ENCODE data around the gene CHMP4B. TPM values are rescaled to one million over a fixed set of nuclear protein-coding genes. Genes with fewer than 3 reads are reported as not detected.

CHMP4B gene
- total RNA-seq, 1 donor from 2014 or later = 24.6 TPM

GRCh38 chr20:33838035-33838864 is 27.1 kb downstream of the CHMP4B start:
- DNase-seq (ENCODE audit: low spot score) = no peak

GRCh38 chr20:33839591-33839990 is 28.4 kb downstream of the CHMP4B start:
- DNase-seq (ENCODE audit: low spot score) = no peak

GRCh38 chr20:33840160-33840559 is 29.0 kb downstream of the CHMP4B start:
- DNase-seq (ENCODE audit: low spot score) = no peak

GRCh38 chr20:33840759-33841435 is 29.7 kb downstream of the CHMP4B start:
- no peak for DNase-seq (ENCODE audit: low spot score)

GRCh38 chr20:33841436-33841799 is 30.3 kb downstream of the CHMP4B start:
- DNase-seq (ENCODE audit: low spot score) = no peak

- DNase-seq (ENCODE audit: low spot score) = no peak
Measured at GRCh38 chr20:33842346-33842745, 31.2 kb downstream of the CHMP4B start.

- DNase-seq (ENCODE audit: low spot score) = no peak
Measured at GRCh38 chr20:33843050-33843449, 31.9 kb downstream of the CHMP4B start.

- no peak for DNase-seq (ENCODE audit: low spot score)
Measured at GRCh38 chr20:33843854-33844253, 32.7 kb downstream of the CHMP4B start.

GRCh38 chr20:33846291-33846935 is 35.3 kb downstream of the CHMP4B start:
- peak; percentile 55 for DNase-seq (ENCODE audit: low spot score)

GRCh38 chr20:33847006-33847405 is 35.9 kb downstream of the CHMP4B start:
- no peak for DNase-seq (ENCODE audit: low spot score)

GRCh38 chr20:33848391-33848790 is 37.2 kb downstream of the CHMP4B start:
- DNase-seq (ENCODE audit: low spot score) = no peak

GRCh38 chr20:33850159-33850558 is 39.0 kb downstream of the CHMP4B start:
- DNase-seq (ENCODE audit: low spot score) = no peak

- DNase-seq (ENCODE audit: low spot score) = no peak
Measured at GRCh38 chr20:33851842-33852466, 40.8 kb downstream of the CHMP4B start.

- no peak for DNase-seq (ENCODE audit: low spot score)
Measured at GRCh38 chr20:33852626-33853506, 41.7 kb downstream of the CHMP4B start.

- no peak for DNase-seq (ENCODE audit: low spot score)
Measured at GRCh38 chr20:33853507-33853813, 42.3 kb downstream of the CHMP4B start.

- no peak for DNase-seq (ENCODE audit: low spot score)
Measured at GRCh38 chr20:33857722-33858563, 46.8 kb downstream of the CHMP4B start.

GRCh38 chr20:33858666-33859065 is 47.5 kb downstream of the CHMP4B start:
- no peak for DNase-seq (ENCODE audit: low spot score)

- DNase-seq (ENCODE audit: low spot score) = no peak
Measured at GRCh38 chr20:33859157-33859695, 48.1 kb downstream of the CHMP4B start.

- no peak for DNase-seq (ENCODE audit: low spot score)
Measured at GRCh38 chr20:33859751-33860150, 48.6 kb downstream of the CHMP4B start.

GRCh38 chr20:33861458-33861857 is 50.3 kb downstream of the CHMP4B start:
- no peak for DNase-seq (ENCODE audit: low spot score)
